Ovary (tissue), 9 donors: ENCODE results near the gene KCTD17. TPM values are rescaled to one million over a fixed set of nuclear protein-coding genes. Genes with fewer than 3 reads are reported as not detected.

Experiments
- DNase-seq, 5 donors: peaks; one replicate each; pipeline ENCODE4 v3.0.0-alpha.2; 2019 to 2020
- H3K27ac ChIP-seq, 2 donors: fragments of 200-600 bp; one replicate each; pipeline versions ENCODE4 v1.5.1 to v1.8.0; 2019 to 2022
- H3K27me3 ChIP-seq: fragments of 200-600 bp; one replicate; pipeline ENCODE4 v1.8.0; 2022
- H3K36me3 ChIP-seq: fragments of 200-600 bp; sonication (generic); one replicate; pipeline ENCODE4 v1.5.1; 2019
- H3K4me1 ChIP-seq: one replicate; pipeline ENCODE4 v1.8.1; 2013; ENCODE audit warnings: mild to moderate bottlenecking, moderate library complexity; ENCODE audit not compliant: insufficient read depth
- H3K4me3 ChIP-seq: fragments of 200-600 bp; sonication (generic); one replicate; pipeline ENCODE4 v1.5.1; 2017
- H3K9me3 ChIP-seq, 2 donors: fragments of 200-600 bp in 1 of 2; sonication (generic) in 1 of 2; one replicate each; pipeline versions ENCODE4 v1.5.1 to v1.8.1; 2013 to 2019; ENCODE audit warnings: mild to moderate bottlenecking in 1 of 2, moderate library complexity in 1 of 2
- EP300 ChIP-seq: sonication (generic); formaldehyde crosslinking; IDR thresholded peaks from one replicate; pipeline ENCODE4 v1.6.1; 2017; ENCODE audit warnings: antibody characterized with exemption
- POLR2A ChIP-seq: fragments of 450-650 bp; IDR thresholded peaks from one replicate; pipeline ENCODE4 v1.6.1; 2017; ENCODE audit warnings: antibody characterized with exemption, mild to moderate bottlenecking, moderate library complexity
- WGBS, 3 donors: extraction: QIAGEN DNeasy Blood & Tissue Kit in 1 of 3; methylation state at CpG; one replicate each; pipeline versions ENCODE4 v1.1.5 to v1.1.7; 2013 to 2017; 5-methylcytosine and 5-hydroxymethylcytosine counted together
- intact Hi-C, 4 donors: fragments of 100-400 bp; cut with DNase I; formaldehyde crosslinking; loops; one replicate each; pipeline versions ENCODE4 v1.11.0 to v1.15.1; 2022 to 2023
- polyA plus RNA-seq, 2 donors: library from polyadenylated mRNA; stranded (reverse); fragments of 200-250 nt in 1 of 2; fragments of 350-450 nt in 1 of 2; fragmentation: Illumina TruSeq in 1 of 2; extraction: RNeasy Lipid Tissue Mini Kit (QIAGEN cat#74804) in 1 of 2; gene quantifications; one replicate each; pipeline ENCODE4 v1.2.3, GENCODE V29; 2013 to 2014
- total RNA-seq, 7 donors: library from RNA; depleted of rRNA in 2 of 7; stranded (reverse); fragments of >200 nt in 2 of 7; fragmentation: NEBNext Ultra II Directional in 3 of 7; extraction: Animal tissue kit (Norgen Biotek cat#: 25700) in 3 of 7; gene quantifications; one replicate each; pipeline versions ENCODE4 v1.1.0 to v1.2.4, GENCODE V29; 2016 to 2023
- TF ChIP-seq, protein P1 (sequence below), 3 donors: fragments of 450-650 bp in 2 of 3; fragments of 200-600 bp in 1 of 3; IDR thresholded peaks; one replicate each; pipeline versions ENCODE4 v1.5.1 to v1.8.0; 2016 to 2022; ENCODE audit warnings: antibody characterized with exemption in 3 of 3, mild to moderate bottlenecking in 1 of 3
- donor health status: DM: no; HTN: no; CAD: no; lungs with moderate emphysema.
- donor health status: DM: no; HTN: no; CAD: no.
- donor health status: Bipolar disorder and iron deficiency.
- donor health status: DM: yes; HTN: yes; CAD: no.
- donor health status: DM: no; HTN: no; CAD: no.
- donor health status: DM: yes; HTN: yes; CAD: no.

Gene KCTD17
- total and polyA plus RNA-seq, 9 donors, result 4.5 to 34.7 (median 26.7) TPM

DNA sequence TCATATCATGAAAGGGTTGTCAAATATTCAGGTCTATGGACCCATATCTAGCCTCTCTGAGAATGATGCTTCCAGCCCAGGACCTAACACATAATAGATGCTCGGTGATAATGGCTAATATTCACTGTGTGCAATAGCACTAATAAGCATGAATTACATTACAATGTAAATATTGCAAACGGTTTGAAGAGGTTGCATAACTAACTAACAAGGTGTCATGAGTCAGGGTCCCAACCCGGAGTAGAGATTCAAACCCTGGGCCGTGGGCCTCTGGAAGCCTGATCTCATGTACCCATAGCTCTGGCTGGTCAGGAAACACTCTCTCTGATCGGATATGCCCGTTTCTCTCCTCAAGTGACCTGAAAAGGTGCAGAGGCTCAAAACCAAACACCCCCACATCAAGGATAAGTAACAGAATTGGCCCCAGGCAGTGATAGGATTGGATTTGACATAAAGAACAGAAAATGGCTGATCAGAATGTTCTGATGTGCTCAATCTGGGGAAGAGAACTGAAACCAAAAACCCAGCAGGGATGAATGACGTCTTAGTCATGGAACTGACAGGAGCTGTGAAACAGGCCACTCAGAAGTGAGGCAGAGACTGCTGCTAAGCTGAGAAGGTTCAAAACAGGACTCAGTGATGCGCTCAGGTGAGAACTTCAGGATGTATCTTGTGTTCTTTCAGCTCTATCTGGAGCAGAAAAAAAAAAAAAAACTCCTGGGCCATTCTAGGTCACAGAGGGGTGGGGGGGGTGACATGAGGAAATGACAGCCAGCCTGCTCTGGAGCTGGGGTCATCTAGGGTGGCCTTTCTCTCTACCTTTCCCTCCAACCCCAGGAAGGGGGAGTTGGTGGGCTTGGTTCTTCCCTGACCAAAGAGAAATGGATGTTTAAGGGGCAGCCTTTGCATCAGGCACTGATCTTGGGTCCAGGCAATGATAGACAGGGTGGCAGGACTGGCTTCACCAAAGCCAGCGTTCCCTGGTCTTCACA, 6.6 kb upstream of the KCTD17 start:
- intact Hi-C loops, result loop anchor here in 1 of 4 donors (10.0 kb wide), 1 partner anchor 260 kb away; no protein-coding TSS in a partner anchor
- Histone ChIP-seq H3K9me3 (no peaks in the 10 kb centered on the region), H3K4me1 (no peaks in the 10 kb centered on the region), H3K27ac (no peak overlapping the region), H3K4me3 (no peak overlapping the region), H3K36me3 (no peaks in the 10 kb centered on the region), H3K27me3 (no peaks in the 10 kb centered on the region)
- no peak for TF ChIP-seq EP300
- TF ChIP-seq POLR2A, result no peak
- TF ChIP-seq, protein P1, sequence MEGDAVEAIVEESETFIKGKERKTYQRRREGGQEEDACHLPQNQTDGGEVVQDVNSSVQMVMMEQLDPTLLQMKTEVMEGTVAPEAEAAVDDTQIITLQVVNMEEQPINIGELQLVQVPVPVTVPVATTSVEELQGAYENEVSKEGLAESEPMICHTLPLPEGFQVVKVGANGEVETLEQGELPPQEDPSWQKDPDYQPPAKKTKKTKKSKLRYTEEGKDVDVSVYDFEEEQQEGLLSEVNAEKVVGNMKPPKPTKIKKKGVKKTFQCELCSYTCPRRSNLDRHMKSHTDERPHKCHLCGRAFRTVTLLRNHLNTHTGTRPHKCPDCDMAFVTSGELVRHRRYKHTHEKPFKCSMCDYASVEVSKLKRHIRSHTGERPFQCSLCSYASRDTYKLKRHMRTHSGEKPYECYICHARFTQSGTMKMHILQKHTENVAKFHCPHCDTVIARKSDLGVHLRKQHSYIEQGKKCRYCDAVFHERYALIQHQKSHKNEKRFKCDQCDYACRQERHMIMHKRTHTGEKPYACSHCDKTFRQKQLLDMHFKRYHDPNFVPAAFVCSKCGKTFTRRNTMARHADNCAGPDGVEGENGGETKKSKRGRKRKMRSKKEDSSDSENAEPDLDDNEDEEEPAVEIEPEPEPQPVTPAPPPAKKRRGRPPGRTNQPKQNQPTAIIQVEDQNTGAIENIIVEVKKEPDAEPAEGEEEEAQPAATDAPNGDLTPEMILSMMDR (IDR thresholded peaks at IDR 0.05), result no peak
- no peak for DNase-seq
- 76 to 89% (median 80%) methylated on average over 9 of the region's 9 CpGs for WGBS, 3 donors

DNA sequence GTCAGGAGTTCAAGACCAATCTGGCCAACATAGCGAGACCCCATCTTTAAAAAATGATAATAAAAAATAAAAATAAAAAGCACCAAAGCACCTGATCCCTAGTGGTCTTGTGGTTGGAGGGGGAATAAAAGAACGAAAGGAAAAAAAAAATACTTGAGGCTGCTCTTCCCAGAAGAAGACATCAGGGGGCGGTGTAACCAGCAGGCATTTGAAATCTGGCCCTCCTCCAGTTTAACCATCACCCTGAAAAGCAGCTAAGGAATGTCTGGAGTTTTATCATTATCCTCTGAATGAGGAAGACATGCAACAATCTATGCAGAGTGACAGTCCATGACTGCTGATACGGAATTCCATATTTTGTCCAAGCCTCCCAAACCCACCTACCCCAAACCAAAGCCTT, 5.6 kb upstream of the KCTD17 start:
- Histone ChIP-seq H3K27ac (no peak overlapping the region), H3K9me3 (no peaks in the 10 kb centered on the region), H3K4me3 (no peak overlapping the region), H3K36me3 (no peaks in the 10 kb centered on the region), H3K27me3 (no peaks in the 10 kb centered on the region), H3K4me1 (no peaks in the 10 kb centered on the region)
- DNase-seq, result no peak
- intact Hi-C loops, result loop anchor here in 1 of 4 donors (10.0 kb wide), 1 partner anchor 261 kb away; no protein-coding TSS in a partner anchor
- 31 to 38% (median 34%) methylated on average over 4 of the region's 4 CpGs for WGBS, 3 donors
- TF ChIP-seq POLR2A (no peak), EP300 (no peak)
- TF ChIP-seq, protein P1 (IDR thresholded peaks at IDR 0.05), result peak in 1 of 3 donors; percentile 14

DNA sequence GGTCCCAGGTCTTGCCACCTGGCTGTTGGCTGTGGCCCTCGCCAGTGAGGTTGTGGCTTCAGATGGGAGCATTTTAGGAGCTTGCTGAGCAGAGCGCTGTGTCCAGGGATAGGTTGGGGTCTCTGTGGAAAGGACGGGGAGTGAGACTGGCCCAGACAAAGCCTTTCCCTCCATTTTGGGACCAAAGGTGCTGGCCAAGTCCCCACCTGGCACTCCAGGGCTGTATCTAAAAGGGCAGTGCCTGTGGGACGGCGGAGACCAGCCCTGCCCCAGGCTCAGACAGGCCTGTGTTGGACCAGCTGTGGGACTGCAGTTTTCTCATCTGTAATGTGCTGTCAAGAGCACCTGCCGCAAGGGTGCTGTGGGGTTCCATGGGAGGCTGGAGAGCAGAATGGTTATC, 5.0 kb upstream of the KCTD17 start:
- WGBS, 3 donors, result 86 to 92% (median 87%) methylated on average over 6 of the region's 6 CpGs
- H3K9me3 ChIP-seq, result no peaks in the 10 kb centered on the region
- no peak for DNase-seq
- H3K36me3 ChIP-seq, result no peaks in the 10 kb centered on the region
- H3K4me1 ChIP-seq, result no peaks in the 10 kb centered on the region
- H3K27ac ChIP-seq, result no peak overlapping the region
- H3K27me3 ChIP-seq, result no peaks in the 10 kb centered on the region
- no peak overlapping the region for H3K4me3 ChIP-seq
- no peak for TF ChIP-seq EP300
- intact Hi-C loops, result loop anchor here in 1 of 4 donors (10.0 kb wide), 1 partner anchor 262 kb away; no protein-coding TSS in a partner anchor

DNA sequence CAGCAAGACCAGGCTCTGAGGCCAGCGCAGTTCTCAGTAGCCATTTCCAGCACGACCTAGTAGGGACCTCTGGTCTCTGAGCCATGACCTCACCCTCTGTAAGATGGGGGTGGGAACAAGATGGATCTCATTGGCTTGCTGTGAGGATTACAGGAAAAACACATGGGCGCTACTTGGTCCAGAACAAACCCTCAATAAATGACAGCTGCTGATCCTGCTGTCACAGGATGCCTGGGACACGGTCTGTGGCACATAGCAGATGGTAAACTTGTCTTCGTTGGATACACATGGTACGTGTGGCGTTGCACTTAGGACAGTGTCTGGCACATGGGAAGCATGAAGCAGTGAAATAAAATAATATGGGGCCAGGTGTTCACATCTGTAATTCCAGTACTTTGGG, 4.5 kb upstream of the KCTD17 start:
- intact Hi-C loops, result loop anchor here in 1 of 4 donors (10.0 kb wide), 1 partner anchor 262 kb away; no protein-coding TSS in a partner anchor
- no peak for DNase-seq
- 84 to 90% (median 88%) methylated on average over 7 of the region's 7 CpGs for WGBS, 3 donors
- no peak overlapping the region for H3K27ac ChIP-seq
- no peak overlapping the region for H3K4me3 ChIP-seq
- H3K36me3 ChIP-seq, result no peaks in the 10 kb centered on the region
- H3K4me1 ChIP-seq, result peaks cover under 1% of the 10 kb centered on the region
- H3K27me3 ChIP-seq, result no peaks in the 10 kb centered on the region
- TF ChIP-seq POLR2A (no peak), EP300 (no peak)
- TF ChIP-seq, protein P1 (IDR thresholded peaks at IDR 0.05), result no peak
- no peaks in the 10 kb centered on the region for H3K9me3 ChIP-seq

DNA sequence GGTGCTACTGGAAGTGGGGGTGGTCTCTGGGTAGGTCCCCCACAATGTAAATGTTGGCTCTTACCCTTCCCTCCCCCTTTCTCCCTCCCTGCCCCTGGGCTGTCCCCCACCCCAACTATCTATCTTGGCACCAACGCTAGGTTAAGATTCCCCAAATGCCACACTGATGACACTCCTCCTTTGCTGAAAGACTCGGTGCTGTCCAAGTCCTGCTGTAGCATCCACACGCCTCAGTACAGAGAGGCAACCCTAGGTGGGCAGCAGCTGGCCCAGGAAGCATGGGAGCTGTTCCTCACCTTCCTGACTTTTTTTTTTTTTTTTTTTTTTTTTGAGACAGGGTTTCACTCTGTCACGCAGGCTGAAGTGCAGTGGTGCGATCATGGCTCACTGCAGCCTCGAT, 3.4 kb upstream of the KCTD17 start:
- no peak for TF ChIP-seq EP300
- TF ChIP-seq, protein P1 (IDR thresholded peaks at IDR 0.05), result no peak
- TF ChIP-seq POLR2A, result no peak
- H3K4me3 ChIP-seq, result no peak overlapping the region
- no peaks in the 10 kb centered on the region for H3K36me3 ChIP-seq
- no peak for DNase-seq
- intact Hi-C loops, result loop anchor here in 1 of 4 donors (10.0 kb wide), 1 partner anchor 263 kb away; no protein-coding TSS in a partner anchor
- 70 to 80% (median 80%) methylated on average over 6 of the region's 6 CpGs for WGBS, 3 donors
- no peak overlapping the region for H3K27ac ChIP-seq
- peaks cover 5% of the 10 kb centered on the region for H3K4me1 ChIP-seq
- no peaks in the 10 kb centered on the region for H3K27me3 ChIP-seq
- no peaks in the 10 kb centered on the region for H3K9me3 ChIP-seq
